GM23248 (cell line): ENCODE data around the gene UNC93A.

Experiments used
- EZH2 ChIP-seq: fragments of 200-600 bp; sonication (generic); IDR thresholded peaks from 2 replicates; pipeline ENCODE4 v1.6.1; 2018; ENCODE audit warnings: antibody characterized with exemption, mild to moderate bottlenecking; ENCODE audit not compliant: insufficient read depth, poor library complexity, severe bottlenecking
- EZH2phosphoT487 ChIP-seq: fragments of 200-600 bp; sonication (generic); IDR thresholded peaks from 2 replicates; pipeline ENCODE4 v1.6.1; 2018; ENCODE audit warnings: antibody characterized with exemption, moderate library complexity, mild to moderate bottlenecking, low read depth; ENCODE audit not compliant: insufficient read depth

- TF ChIP-seq EZH2phosphoT487 = no peak
- no peak for TF ChIP-seq EZH2
Measured at GRCh38 chr6:167351656-167352345, 60.7 kb downstream of the UNC93A start.
